ENCODE data around the gene KLF15.

The KLF15 gene

DNA sequence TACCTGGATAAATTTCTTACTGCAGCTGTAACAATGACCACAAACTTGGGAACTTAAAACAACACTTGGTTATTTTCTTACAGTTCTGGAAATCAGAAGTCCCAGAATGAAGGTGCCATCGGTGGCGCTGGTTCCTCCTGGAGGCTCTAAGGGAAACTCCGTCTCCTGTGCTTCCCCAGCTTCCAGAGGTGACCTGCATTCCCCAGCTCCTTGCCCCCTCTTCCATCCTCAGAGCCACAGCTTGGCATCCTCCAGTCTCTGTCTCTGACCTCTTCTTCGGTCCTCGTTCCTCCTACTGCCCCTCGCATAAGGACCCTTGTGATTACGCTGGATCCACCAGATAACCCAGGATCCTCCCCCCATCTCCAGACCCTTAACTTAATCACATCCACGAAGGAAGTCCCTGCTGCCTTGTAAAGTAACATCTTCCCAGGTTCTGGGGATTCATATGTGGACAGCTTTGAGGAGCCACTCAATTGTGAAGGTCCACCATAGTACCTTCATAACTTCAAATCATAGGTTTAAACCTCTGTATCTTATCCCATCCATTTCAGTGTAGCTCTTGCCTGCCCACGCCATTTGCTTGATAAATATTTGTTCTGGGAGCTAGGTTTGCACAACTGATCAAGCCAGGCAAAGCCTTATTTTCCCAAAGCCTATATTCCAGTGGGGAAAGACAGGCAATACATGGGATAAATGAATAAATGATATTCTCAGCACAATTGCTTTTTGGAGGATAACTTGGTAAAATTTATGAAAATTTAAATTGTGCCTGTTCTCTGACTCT is 34.8 kb downstream of the KLF15 start:
- H3K4me3 ChIP-seq (replicated peaks; ENCODE audit: low read depth, low read length) = no peak overlapping the region
- TF ChIP-seq, protein P1, sequence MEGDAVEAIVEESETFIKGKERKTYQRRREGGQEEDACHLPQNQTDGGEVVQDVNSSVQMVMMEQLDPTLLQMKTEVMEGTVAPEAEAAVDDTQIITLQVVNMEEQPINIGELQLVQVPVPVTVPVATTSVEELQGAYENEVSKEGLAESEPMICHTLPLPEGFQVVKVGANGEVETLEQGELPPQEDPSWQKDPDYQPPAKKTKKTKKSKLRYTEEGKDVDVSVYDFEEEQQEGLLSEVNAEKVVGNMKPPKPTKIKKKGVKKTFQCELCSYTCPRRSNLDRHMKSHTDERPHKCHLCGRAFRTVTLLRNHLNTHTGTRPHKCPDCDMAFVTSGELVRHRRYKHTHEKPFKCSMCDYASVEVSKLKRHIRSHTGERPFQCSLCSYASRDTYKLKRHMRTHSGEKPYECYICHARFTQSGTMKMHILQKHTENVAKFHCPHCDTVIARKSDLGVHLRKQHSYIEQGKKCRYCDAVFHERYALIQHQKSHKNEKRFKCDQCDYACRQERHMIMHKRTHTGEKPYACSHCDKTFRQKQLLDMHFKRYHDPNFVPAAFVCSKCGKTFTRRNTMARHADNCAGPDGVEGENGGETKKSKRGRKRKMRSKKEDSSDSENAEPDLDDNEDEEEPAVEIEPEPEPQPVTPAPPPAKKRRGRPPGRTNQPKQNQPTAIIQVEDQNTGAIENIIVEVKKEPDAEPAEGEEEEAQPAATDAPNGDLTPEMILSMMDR (IDR thresholded peaks at IDR 0.05; ENCODE audit: low read depth, low read length, missing control alignments) = no peak
- no peak for DNase-seq (ENCODE audit: extremely low read depth, low read depth)

DNA sequence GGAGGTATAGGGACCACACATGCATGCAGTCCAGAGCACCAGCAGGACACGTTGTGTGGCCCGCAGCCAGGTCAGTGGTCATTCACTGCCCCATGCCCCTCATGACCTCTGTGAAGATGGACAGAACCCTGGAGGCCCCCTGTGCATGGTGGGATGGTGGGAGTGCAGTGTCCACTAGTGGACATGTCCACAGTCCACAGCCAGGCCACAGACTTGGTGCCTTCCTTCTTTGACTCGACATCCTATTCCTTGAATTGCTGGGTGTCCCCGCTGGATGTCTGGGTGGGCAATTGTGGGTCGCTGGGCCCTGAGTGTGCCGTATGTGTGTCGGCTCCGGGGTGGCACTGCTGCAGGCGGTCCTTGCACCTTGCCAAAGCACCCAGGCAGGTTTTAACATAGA is 35.7 kb downstream of the KLF15 start:
- TF ChIP-seq, protein P1 (IDR thresholded peaks at IDR 0.05; ENCODE audit: low read depth, low read length, missing control alignments) = no peak
- no peak overlapping the region for H3K4me3 ChIP-seq (replicated peaks; ENCODE audit: low read depth, low read length)
- DNase-seq (ENCODE audit: extremely low read depth, low read depth) = no peak

DNA sequence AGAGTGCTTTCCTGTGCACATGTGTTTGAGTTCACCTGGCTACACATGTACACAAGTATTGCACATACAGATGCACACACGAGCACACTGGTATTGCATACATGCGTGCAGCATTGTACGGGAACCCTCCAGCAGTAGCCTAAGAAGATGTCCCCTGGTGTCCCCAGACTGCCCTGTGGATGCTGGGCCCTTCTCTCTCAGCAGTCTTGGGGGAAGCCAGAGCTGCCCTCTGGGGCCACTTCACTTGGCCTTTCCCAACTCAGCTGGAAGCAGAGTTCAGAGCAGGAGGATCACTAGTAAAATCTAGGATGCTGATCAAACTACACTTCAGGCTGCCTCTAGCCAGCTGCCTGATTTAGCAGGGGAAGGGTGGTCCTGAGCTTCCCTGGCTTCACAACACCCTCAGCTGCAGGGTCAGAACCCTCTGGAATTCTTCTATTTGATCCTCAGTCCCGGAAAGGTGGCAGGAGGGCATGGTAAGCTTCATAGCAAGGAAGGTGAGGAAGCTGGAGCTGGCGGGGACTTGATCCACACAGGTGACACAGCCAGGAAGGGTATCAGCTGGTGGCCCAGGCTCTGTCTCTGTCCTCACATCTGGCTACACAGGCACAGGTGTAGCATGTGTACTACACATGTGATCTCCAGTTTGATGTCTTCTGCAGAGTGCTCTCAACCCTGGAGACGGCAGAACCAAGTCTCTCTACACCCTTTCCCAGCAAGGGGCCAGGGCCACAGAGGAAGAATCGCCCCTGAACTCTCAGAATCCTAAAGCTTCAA is 36.5 kb downstream of the KLF15 start:
- TF ChIP-seq, protein P1 (IDR thresholded peaks at IDR 0.05; ENCODE audit: low read depth, low read length, missing control alignments) = no peak
- DNase-seq (ENCODE audit: extremely low read depth, low read depth) = no peak
- H3K4me3 ChIP-seq (replicated peaks; ENCODE audit: low read depth, low read length) = no peak overlapping the region

DNA sequence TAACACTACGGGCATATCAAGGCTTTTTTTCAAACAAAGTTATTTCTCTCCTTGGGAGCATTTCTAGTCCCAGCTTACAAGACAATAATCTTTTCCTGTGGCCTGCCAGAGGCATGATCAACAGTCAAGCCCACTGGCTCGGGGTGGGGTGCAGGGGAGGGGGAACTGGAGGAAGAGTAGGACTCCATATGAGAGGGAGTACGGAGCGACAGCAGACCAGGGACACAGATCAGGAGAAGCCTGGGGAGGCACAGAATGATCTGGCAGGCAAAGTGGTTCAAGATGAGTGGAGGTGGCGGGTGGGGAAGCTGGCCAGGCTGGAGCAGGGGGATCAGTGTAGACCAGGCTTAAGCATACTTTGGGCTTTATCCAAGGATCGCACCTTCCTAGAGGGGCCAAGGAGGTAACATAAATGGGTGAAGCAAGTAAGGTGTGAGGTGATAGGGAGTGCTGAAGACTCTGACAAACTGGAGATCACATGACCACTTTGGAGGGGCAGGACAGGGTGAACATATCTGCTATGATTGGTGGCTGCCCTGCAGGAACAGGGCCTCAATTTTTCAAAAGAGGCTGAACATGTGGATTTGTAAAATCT is 37.4 kb downstream of the KLF15 start:
- no peak overlapping the region for H3K4me3 ChIP-seq (replicated peaks; ENCODE audit: low read depth, low read length)
- no peak for DNase-seq (ENCODE audit: extremely low read depth, low read depth)
- TF ChIP-seq, protein P1 (IDR thresholded peaks at IDR 0.05; ENCODE audit: low read depth, low read length, missing control alignments) = no peak

DNA sequence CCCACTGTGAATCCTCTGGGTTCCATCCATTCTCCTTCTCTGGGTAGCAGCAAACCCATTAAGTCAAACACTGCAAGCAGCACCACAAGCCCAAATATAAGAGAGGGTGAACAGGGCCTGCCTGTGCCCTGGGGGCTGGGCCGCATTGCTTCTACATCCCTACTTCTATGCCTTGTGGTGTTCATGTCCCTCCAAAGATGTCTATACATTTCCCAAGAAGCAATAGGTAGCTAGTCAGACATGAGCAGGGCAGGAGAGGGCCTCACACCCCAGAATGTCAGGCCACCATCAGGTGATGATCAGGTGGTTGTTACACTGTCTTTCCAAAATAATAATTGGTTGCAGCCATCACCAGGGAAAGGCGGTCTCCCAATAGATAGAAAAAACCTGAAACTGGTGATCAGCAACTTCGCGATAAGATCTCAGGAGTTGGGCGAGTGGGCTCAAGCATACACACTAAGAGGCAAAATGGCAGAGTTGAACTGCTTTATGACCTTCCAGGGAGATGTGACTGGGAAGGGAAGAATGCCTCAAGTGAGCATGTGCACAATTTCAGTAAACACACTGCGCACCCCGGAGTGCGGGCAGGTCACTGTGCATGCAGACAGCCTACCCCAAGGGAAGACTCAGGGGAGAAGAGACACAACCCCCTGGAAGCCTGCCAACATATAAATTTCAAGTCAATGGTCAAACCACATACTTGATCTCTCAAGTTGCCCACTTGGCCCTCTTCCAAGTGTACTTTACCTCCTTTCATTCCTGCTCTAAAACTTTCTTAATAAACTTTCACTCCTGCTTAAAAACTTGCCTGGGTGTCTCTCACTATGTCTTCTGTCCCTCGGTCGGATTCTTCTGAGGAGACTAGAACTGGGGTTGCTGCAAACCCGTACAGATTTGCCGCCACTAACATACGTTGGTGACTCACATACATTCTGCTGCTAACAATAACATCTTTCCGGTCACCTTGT is 39.9 kb downstream of the KLF15 start:
- DNase-seq (ENCODE audit: extremely low read depth, low read depth) = no peak
- TF ChIP-seq, protein P1 (IDR thresholded peaks at IDR 0.05; ENCODE audit: low read depth, low read length, missing control alignments) = no peak
- H3K4me3 ChIP-seq (replicated peaks; ENCODE audit: low read depth, low read length) = no peak overlapping the region

DNA sequence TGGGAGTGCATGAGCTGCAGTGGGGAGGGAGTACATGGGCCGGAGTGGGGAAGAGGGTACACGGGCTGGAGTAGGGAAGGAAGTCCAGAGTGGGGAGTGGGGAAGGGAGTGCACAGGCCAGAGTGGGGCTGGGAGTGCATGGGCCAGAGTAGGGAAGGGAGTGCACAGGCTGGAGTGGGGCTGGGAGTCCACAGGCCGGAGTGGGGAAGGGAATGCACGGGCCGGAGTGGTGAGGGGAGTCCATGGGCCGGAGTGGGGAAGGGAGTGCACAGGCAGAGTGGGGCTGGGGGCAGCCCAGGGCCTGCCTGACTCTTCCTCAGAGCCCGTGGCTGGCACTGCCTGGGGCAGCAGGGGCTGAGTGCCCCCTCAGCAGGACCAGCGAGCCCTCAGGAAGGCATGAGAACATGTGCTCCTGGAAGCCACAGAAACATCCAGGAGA is 40.7 kb downstream of the KLF15 start:
- DNase-seq (ENCODE audit: extremely low read depth, low read depth) = no peak
- no peak overlapping the region for H3K4me3 ChIP-seq (replicated peaks; ENCODE audit: low read depth, low read length)
- TF ChIP-seq, protein P1 (IDR thresholded peaks at IDR 0.05; ENCODE audit: low read depth, low read length, missing control alignments) = no peak
